ENCODE measurements around the gene ATP8A2.

GRCh38 chr13:25377244-25377962 lies 5.6 kb downstream of the ATP8A2 start:
- no peak for TF ChIP-seq CTCF (IDR thresholded peaks at IDR 0.05)
- TF ChIP-seq POLR2AphosphoS5 (IDR thresholded peaks at IDR 0.05), result no peak
- no peak for TF ChIP-seq EP300 (IDR thresholded peaks at IDR 0.05)

Measured in upper lobe of left lung (tissue), 4 donors.